HG03571 (cell line): ENCODE data around the gene GUCA1A.
A peak's percentile ranks its signal among the peaks of the same experiment; 100 is the strongest.
"Not testable (repeated sequence)": the region's sequence is repeated elsewhere in the genome, so short reads cannot be mapped to it uniquely, and the experiment has no call there.

Source experiments
- ATAC-seq: cut with Tn5 transposase; IDR thresholded peaks from one replicate; pipeline ENCODE4 v1.9.1; 2021; ENCODE audit not compliant: unreplicated experiment

GUCA1A gene

DNA sequence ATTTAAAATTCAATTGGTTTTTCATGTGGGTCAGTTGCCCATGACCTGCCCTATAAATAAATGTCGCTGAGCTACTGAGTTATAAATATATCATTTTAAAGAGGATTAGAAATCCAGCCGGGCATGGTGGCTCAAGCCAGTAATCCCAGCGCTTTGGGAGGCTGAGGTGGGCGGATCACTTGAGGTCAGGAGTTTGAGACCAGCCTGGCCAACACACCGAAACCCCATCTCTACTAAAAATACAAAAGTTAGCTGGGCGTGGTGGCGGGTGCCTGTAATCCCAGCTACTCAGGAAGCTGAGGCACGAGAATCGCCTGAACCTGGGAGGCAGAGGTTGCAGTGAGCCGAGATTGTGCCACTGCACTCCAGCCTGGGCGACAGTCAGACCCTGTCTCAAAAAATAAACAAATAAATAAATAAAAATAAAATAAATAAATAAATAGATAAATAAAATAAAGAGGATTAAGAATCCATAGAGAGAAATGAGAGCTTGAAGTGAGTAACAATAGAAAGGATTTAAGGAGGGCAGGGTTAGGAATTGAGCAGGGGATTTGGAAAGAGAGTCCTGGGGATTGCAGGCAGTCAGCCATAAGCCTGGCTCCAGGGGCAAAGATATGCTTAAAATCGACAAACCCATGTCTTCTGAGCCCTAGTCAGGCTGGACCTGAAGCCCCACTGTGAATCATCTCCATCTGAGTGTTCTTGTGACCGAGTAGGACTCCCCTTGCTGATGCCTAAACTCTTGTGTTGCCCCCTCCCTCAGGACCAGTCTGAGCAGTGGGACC, 29.2 kb downstream of the GUCA1A start:
- ATAC-seq = not testable (repeated sequence)

GRCh38 chr6:42203183-42203582, 30.0 kb downstream of the GUCA1A start:
- ATAC-seq = no peak

DNA sequence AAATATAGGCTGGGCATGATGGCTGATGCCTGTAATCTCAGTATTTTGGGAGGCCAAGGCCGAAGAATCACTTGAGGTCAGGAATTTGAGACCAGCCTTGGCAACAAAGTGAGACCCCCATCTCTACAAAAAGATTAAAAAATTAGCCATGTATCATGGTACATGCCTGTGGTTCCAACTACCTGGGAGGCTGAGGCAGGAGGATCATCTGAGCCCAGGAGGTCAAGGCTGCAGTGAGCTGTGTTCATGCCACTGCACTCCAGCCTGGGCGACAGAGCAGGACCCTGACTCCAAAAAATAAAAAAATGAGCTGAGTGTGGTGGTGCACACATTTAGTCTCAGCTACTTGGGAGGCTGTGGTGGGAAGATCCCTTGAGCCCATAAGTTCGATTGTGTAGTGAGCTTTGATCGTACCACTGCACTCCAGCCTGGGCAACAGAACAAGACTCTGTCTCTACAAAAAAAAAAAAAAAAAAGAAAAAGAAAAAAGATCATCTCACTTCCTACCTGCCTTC, 31.7 kb downstream of the GUCA1A start:
- no peak for ATAC-seq

- ATAC-seq = not testable (repeated sequence)
Measured at GRCh38 chr6:42207559-42207958, 34.4 kb downstream of the GUCA1A start.

- no peak for ATAC-seq
Measured at GRCh38 chr6:42210551-42210950, 37.4 kb downstream of the GUCA1A start.

GRCh38 chr6:42211726-42212125, 38.6 kb downstream of the GUCA1A start:
- ATAC-seq = no peak

GRCh38 chr6:42212442-42212841, 39.3 kb downstream of the GUCA1A start:
- ATAC-seq = no peak

DNA sequence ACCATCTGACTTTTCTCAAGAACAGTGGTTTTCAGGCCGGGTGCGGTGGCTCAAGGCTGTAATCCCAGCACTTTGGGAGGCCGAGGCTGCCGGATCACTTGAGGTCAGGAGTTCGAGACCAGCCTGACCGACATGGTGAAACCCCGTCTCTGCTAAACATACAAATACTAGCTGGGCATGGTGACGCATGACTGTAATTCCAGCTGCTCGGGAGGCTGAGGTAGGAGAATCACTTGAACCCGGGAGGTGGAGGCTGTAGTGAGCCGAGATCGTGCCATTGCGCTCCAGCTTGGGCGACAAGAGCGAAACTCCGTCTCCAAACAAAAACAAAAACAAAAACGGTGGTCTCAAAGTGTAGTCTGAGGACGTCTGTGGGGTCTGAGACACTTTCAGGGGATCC, 43.3 kb downstream of the GUCA1A start:
- not testable (repeated sequence) for ATAC-seq

- ATAC-seq = no peak
Measured at GRCh38 chr6:42217157-42217518, 44.0 kb downstream of the GUCA1A start.

DNA sequence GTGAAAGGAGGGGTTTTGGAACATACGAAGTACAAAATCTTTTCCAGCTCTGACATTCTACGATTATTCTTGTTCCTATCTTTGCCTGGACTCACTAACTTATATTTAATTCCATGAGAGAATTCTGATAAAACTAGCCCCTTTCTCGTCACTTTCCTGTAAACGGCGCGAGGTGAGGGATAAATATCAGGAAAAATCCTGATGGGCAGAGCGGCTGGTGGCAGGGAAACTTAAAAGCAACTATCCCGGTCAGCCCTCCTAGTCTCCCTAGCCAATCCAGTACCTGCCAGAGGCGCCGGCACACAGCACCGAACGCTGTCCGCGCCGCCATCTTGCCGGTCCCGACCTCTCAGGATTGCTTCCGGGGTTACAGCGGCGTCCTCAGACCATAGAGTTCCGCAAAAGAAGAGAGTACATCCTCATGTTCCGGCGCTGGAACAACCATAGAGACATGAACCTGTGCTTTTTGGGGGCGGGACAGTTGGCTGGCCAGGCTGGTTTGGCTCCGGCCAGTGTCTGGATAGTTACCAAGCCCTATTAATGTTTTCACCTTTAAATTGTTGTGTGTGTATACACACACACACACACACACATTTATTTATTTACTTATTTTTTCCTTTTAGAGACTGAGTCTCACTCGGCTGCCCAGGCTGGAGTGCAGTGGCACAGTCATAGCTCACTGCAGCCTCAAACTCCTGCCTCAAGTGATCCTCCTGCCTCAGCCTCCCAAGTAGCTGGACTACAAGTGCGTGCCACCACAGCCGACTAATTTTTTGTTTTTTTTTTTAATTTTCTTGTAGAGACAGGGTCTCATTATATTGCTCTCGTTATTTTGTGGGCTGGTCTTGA, 44.6 kb downstream of the GUCA1A start, which contains the start of gene MRPS10:
TSS of gene MRPS10 (minus strand) at position 343 of the 849 bp plus-strand sequence. CDS start at position 331, 12 bp downstream.
- peak; percentile 85 for ATAC-seq

DNA sequence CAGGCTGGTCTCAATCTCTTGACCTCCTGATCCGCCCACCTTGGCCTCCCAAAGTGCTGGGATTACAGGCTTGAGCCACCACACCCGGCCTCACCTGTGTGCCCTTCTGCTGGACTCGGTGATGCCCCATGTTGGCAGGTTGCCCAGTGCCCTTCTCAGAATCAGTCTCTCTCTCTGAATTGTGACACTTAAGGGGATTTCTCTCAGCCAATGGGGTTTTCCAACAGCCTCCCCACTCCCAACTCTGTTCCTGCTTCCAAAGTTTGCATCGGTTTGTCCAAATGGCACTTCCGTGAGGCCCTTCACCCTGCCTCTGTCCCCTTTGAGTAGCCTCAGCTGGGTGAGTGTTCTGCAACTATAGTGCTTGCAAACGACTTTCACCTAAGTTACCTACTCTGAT, 47.6 kb downstream of the GUCA1A start:
- ATAC-seq = no peak

- ATAC-seq = no peak
Measured at GRCh38 chr6:42221546-42221945, 48.4 kb downstream of the GUCA1A start.

DNA sequence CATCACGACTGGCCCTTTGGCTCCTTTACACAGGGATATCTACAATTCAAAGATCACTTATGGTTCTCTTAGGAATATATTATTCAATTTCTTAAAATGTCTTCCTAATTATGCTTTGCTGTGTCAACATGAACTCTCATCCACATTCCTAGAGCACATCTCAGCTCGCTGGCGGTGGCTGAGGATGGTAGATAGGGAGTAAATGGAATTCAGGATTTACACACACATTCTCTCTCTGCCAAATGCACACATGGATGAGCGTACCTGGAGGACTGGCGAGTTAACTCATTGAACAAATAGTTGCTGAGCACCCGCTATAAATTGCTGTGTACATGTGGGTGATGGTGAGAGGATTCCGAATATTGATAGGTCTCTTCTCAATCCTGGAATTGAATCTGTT, 49.3 kb downstream of the GUCA1A start:
- ATAC-seq = no peak

GRCh38 chr6:42224222-42225028, 51.3 kb downstream of the GUCA1A start:
- peak; percentile 85 for ATAC-seq

- ATAC-seq = no peak
Measured at GRCh38 chr6:42225029-42225339, 51.8 kb downstream of the GUCA1A start.

DNA sequence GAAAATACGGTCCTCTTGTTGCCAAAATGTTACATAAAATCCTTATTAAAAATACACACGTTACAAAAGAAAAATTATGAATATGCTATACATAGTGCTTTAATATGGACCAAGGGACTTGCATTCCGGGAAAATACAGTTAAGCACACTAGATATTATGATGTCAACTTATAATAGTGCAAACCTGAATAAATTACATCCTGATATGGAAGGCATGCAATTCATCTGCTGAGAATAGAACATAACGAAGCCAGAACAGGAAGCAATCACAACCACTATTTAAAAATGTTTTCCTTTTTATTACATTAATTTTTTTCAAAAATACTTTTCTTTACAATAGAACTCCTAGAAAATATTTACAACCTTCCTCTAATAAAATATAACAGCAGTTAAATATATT, 52.3 kb downstream of the GUCA1A start:
- ATAC-seq = no peak

- ATAC-seq = no peak
Measured at GRCh38 chr6:42226161-42226611, 53.0 kb downstream of the GUCA1A start.

- no peak for ATAC-seq
Measured at GRCh38 chr6:42226645-42227143, 53.5 kb downstream of the GUCA1A start.

DNA sequence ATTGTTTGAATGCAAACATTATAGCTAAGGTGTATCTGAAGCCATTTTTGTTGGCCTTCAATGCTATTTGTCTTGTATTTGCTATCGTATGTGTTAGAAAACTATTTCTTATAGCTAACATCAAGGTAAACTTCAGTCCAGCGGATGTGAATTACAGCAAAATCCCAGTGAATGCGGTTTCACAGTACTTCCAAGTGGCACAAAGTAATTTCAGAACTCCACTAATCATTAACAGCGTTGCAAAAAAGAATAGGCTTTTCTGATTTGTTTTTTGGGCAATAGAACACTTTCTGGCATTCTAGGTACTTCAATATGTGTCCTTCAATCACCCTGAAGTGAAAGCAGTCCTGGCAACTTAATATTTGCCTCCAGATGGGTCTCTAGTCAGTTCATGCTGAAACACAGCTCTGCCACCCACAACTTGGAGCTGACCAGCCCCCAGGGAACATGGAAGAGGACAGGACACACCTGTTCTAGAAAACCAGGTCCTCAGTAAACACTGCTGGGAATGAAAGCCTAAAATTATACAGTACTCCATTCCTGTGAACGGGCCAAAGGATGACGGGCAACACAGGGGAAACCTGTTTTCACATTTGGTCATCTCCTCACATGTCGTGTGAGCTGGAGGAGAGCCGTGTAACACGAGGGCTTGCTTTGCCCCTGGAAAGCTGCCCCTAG, 54.1 kb downstream of the GUCA1A start:
- ATAC-seq = no peak

DNA sequence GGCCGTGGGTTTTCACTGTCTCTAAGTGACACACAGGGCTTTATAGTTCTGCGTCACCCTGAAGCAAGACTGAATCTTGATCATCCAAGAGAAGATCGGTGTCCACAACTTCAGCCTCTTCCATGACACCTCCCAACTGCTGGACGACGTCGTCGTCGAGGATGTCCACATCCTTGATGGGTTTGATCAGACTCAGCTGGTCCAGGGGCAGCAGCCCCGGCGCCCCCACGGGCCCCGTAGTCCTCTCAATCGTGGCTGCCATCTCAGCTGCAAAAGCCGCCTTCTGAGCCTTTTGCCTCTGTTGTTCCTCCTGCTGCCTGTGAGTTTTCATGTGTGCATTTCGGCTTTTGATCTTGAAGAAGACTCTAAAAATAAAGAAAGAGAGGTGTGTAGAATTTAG, 55.1 kb downstream of the GUCA1A start:
- no peak for ATAC-seq
